H1 (cell line): ENCODE results near the gene TMEM72.

Source experiments
- CEBPB ChIP-seq: IDR thresholded peaks from 2 replicates; pipeline ENCODE4 v1.6.1; 2012; ENCODE audit warnings: low read depth, low read length
- CHD1 ChIP-seq: IDR thresholded peaks from 2 replicates; pipeline ENCODE4 v1.6.1; 2012; ENCODE audit warnings: low read depth, low read length, improper control_type of control experiment
- CTCF ChIP-seq, 3 experiments: IDR thresholded peaks; 1 replicate in 2 of 3; 2 replicates in 1 of 3; pipeline versions ENCODE4 v1.5.1 to v1.6.1; 2011; ENCODE audit warnings: low read length in 3 of 3, mild to moderate bottlenecking in 3 of 3, inconsistent platforms in 2 of 3, low read depth in 1 of 3, moderate library complexity in 1 of 3; ENCODE audit not compliant: insufficient read depth in 1 of 3; ENCODE audit errors: control extremely low read depth in 1 of 3
- E2F6 ChIP-seq: IDR thresholded peaks from 2 replicates; pipeline ENCODE4 v1.6.1; 2012; ENCODE audit warnings: inconsistent platforms
- EP300 ChIP-seq, 2 experiments: IDR thresholded peaks; 1 replicate in 1 of 2; 2 replicates in 1 of 2; pipeline ENCODE4 v1.6.1; 2011 to 2012; ENCODE audit warnings: low read depth in 2 of 2, low read length in 2 of 2, mild to moderate bottlenecking in 2 of 2, borderline replicate concordance in 1 of 2, inconsistent platforms in 1 of 2, moderate library complexity in 1 of 2
- EZH2 ChIP-seq: fragments of 200-600 bp; sonication (generic); IDR thresholded peaks from 2 replicates; pipeline ENCODE4 v1.7.1; 2012; ENCODE audit warnings: low read depth, mild to moderate bottlenecking, moderate library complexity, low read length, inconsistent platforms; ENCODE audit not compliant: severe bottlenecking
- FOSL1 ChIP-seq: IDR thresholded peaks from 2 replicates; pipeline ENCODE4 v1.6.1; 2011; ENCODE audit warnings: mild to moderate bottlenecking, low read depth, low read length, moderate library complexity; ENCODE audit not compliant: insufficient read depth
- GABPA ChIP-seq: IDR thresholded peaks from 2 replicates; pipeline ENCODE4 v1.6.1; 2011; ENCODE audit warnings: mild to moderate bottlenecking, low read length, moderate library complexity, borderline replicate concordance; ENCODE audit not compliant: insufficient read depth
- JUN ChIP-seq: IDR thresholded peaks from 2 replicates; pipeline ENCODE4 v1.6.1; 2011; ENCODE audit warnings: low read depth, mild to moderate bottlenecking, improper control_type of control experiment, low read length
- POLR2A ChIP-seq, 2 experiments: IDR thresholded peaks; 1 replicate in 1 of 2; 2 replicates in 1 of 2; pipeline ENCODE4 v1.6.1; 2011; ENCODE audit warnings: low read depth in 2 of 2, low read length in 2 of 2, mild to moderate bottlenecking in 2 of 2; ENCODE audit errors: control extremely low read depth in 1 of 2
- POLR2AphosphoS5 ChIP-seq: IDR thresholded peaks from 2 replicates; pipeline ENCODE4 v1.6.1; 2011; ENCODE audit warnings: low read depth, low read length
- TAF1 ChIP-seq: IDR thresholded peaks from 2 replicates; pipeline ENCODE4 v1.6.1; 2011; ENCODE audit warnings: mild to moderate bottlenecking, low read depth, low read length
- TEAD4 ChIP-seq: IDR thresholded peaks from 2 replicates; pipeline ENCODE4 v1.6.1; 2012; ENCODE audit warnings: low read depth, low read length, inconsistent platforms, mixed read lengths
- ZNF274 ChIP-seq: IDR thresholded peaks from 2 replicates; pipeline ENCODE4 v1.7.0; 2012; ENCODE audit warnings: low read length, borderline replicate concordance; ENCODE audit errors: extremely low read depth

- TF ChIP-seq CTCF (IDR thresholded peaks at IDR 0.05; ENCODE audit: control extremely low read depth in 1 of 3, insufficient read depth in 1 of 3, low read depth in 1 of 3, low read length in 3 of 3): no peak
- no peak for TF ChIP-seq TAF1
- no peak for TF ChIP-seq EZH2
- TF ChIP-seq ZNF274: no peak
- TF ChIP-seq CEBPB: no peak
- TF ChIP-seq GABPA: no peak
- TF ChIP-seq POLR2AphosphoS5: no peak
- no peak for TF ChIP-seq EP300 (IDR thresholded peaks at IDR 0.05; ENCODE audit: borderline replicate concordance in 1 of 2, low read depth in 2 of 2, low read length in 2 of 2)
- TF ChIP-seq JUN: no peak
- no peak for TF ChIP-seq POLR2A (IDR thresholded peaks at IDR 0.05; ENCODE audit: control extremely low read depth in 1 of 2, low read depth in 2 of 2, low read length in 2 of 2)
- no peak for TF ChIP-seq FOSL1
- TF ChIP-seq CHD1: no peak
- TF ChIP-seq TEAD4: no peak
- TF ChIP-seq E2F6: no peak
These were observed 15.9 kb upstream of the TMEM72 start for GRCh38 chr10:44895280-44895679.
